BE2C (cell line): Measurements from ENCODE around the gene TFPT.

Source experiments
- DNase-seq: peaks from one replicate; pipeline ENCODE4 v3.0.0-alpha.2; 2020
- H3K27me3 ChIP-seq: fragments of 250-450 bp; sonication (Bioruptor Pico); 2 replicates; pipeline ENCODE4 v1.5.1; 2020; ENCODE audit warnings: mild to moderate bottlenecking
- H3K36me3 ChIP-seq: fragments of 250-450 bp; sonication (Bioruptor Pico); 2 replicates; pipeline ENCODE4 v1.5.1; 2020; ENCODE audit warnings: mild to moderate bottlenecking
- H3K4me1 ChIP-seq: fragments of 250-450 bp; sonication (Bioruptor Pico); 2 replicates; pipeline ENCODE4 v1.5.1; 2020
- H3K4me3 ChIP-seq: 2 replicates; pipeline ENCODE4 v1.5.1; 2011; ENCODE audit warnings: low read depth, low read length
- H3K9me3 ChIP-seq: fragments of 250-450 bp; sonication (Bioruptor Pico); 2 replicates; pipeline ENCODE4 v1.5.1; 2020
- TF ChIP-seq, protein P1 (sequence below): IDR thresholded peaks from 2 replicates; pipeline ENCODE4 v1.5.1; 2012; ENCODE audit warnings: mild to moderate bottlenecking, low read depth, low read length

Gene TFPT

DNA sequence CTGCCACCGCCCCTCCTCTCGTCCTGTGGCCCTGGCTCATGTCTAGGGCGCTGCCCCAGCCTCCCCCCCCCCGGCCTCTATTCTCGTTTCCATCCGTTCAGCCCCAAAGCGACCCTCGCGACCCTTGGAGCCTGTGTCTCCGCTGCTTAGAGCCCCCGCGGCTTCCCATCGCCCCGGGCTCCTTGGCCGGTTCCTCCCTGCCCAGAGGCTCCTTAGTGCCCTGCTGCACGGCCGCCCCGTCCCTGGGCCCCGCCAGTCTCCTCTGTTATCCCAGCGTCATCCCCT lies 12.9 kb upstream of the TFPT start:
- H3K4me1 ChIP-seq, result no peaks in the 10 kb centered on the region
- TF ChIP-seq, protein P1, sequence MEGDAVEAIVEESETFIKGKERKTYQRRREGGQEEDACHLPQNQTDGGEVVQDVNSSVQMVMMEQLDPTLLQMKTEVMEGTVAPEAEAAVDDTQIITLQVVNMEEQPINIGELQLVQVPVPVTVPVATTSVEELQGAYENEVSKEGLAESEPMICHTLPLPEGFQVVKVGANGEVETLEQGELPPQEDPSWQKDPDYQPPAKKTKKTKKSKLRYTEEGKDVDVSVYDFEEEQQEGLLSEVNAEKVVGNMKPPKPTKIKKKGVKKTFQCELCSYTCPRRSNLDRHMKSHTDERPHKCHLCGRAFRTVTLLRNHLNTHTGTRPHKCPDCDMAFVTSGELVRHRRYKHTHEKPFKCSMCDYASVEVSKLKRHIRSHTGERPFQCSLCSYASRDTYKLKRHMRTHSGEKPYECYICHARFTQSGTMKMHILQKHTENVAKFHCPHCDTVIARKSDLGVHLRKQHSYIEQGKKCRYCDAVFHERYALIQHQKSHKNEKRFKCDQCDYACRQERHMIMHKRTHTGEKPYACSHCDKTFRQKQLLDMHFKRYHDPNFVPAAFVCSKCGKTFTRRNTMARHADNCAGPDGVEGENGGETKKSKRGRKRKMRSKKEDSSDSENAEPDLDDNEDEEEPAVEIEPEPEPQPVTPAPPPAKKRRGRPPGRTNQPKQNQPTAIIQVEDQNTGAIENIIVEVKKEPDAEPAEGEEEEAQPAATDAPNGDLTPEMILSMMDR, result no peak
- H3K36me3 ChIP-seq, result peaks cover 61% of the 10 kb centered on the region
- H3K4me3 ChIP-seq, result no peak overlapping the region
- DNase-seq, result no peak
- H3K27me3 ChIP-seq, result no peaks in the 10 kb centered on the region
- no peaks in the 10 kb centered on the region for H3K9me3 ChIP-seq

GRCh38 chr19:54127688-54128440 lies 12.4 kb upstream of the TFPT start:
- TF ChIP-seq, protein P1, result no peak
- Histone ChIP-seq H3K9me3 (no peaks in the 10 kb centered on the region), H3K36me3 (peaks cover 66% of the 10 kb centered on the region), H3K4me1 (no peaks in the 10 kb centered on the region), H3K4me3 (no peak overlapping the region), H3K27me3 (no peaks in the 10 kb centered on the region)
- no peak for DNase-seq

DNA sequence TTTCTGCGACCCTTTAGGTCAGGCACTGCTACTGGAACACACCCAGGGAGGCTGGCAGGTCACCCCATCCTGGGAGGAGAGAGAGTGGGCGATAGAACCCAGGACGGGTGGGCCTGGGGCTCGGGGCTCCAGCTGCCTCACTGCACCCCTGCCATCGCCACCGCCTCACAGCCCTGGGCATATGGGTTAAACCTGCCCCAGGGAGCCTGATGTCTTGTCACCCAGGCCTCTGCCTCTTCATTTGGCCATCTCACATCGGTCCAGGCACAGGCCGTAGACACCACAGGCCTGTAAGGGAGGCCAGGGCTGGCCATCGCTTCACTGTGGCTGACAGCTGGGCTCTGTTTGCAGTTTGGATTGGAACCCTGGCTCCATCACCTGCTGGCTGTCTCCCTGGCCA lies 10.3 kb upstream of the TFPT start:
- peaks cover 67% of the 10 kb centered on the region for H3K36me3 ChIP-seq
- H3K9me3 ChIP-seq, result no peaks in the 10 kb centered on the region
- TF ChIP-seq, protein P1, result no peak
- no peak overlapping the region for H3K4me3 ChIP-seq
- H3K4me1 ChIP-seq, result no peaks in the 10 kb centered on the region
- no peaks in the 10 kb centered on the region for H3K27me3 ChIP-seq
- no peak for DNase-seq

GRCh38 chr19:54124393-54124792 lies 8.9 kb upstream of the TFPT start:
- H3K9me3 ChIP-seq, result no peaks in the 10 kb centered on the region
- TF ChIP-seq, protein P1, result no peak
- no peaks in the 10 kb centered on the region for H3K27me3 ChIP-seq
- peaks cover 77% of the 10 kb centered on the region for H3K36me3 ChIP-seq
- H3K4me3 ChIP-seq, result no peak overlapping the region
- DNase-seq, result no peak
- H3K4me1 ChIP-seq, result no peaks in the 10 kb centered on the region

- TF ChIP-seq, protein P1, result no peak
- Histone ChIP-seq H3K4me1 (no peaks in the 10 kb centered on the region), H3K9me3 (no peaks in the 10 kb centered on the region), H3K36me3 (peaks cover 72% of the 10 kb centered on the region), H3K4me3 (no peak overlapping the region), H3K27me3 (no peaks in the 10 kb centered on the region)
- no peak for DNase-seq
Observed at GRCh38 chr19:54123682-54124081, 8.2 kb upstream of the TFPT start.

- no peak for DNase-seq
- TF ChIP-seq, protein P1, result no peak
- no peak overlapping the region for H3K4me3 ChIP-seq
- no peaks in the 10 kb centered on the region for H3K4me1 ChIP-seq
- H3K36me3 ChIP-seq, result peaks cover 54% of the 10 kb centered on the region
- no peaks in the 10 kb centered on the region for H3K27me3 ChIP-seq
- H3K9me3 ChIP-seq, result no peaks in the 10 kb centered on the region
Observed at GRCh38 chr19:54121259-54121658, 5.8 kb upstream of the TFPT start.
